GM12873 (cell line): ENCODE results near the gene IL5.

Experiments
- TF ChIP-seq, protein P1 (sequence below): IDR thresholded peaks from 2 replicates; pipeline ENCODE4 v1.5.1; 2012; ENCODE audit warnings: low read depth, mild to moderate bottlenecking, moderate library complexity, low read length, control low read depth; ENCODE audit not compliant: insufficient read depth; ENCODE audit errors: missing control alignments

The IL5 gene

DNA sequence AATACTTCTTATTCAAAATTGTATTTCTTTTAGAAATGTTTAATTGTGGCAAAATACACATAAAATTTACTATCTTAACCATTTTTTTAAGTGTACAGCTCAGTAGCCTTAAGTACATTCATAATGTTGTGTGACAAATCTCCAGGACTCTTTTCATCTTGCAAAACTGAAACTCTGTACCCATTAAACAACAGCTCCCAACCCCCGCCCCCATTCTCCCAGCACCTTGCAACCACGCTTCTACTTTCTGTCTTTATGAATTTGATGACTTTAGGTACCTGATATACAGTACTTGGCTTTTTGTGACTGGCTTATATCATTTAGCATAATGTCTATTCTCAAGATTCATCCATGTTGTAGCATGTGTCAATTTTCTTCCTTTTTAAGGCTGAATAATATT, 2.8 kb upstream of the IL5 start:
- TF ChIP-seq, protein P1, sequence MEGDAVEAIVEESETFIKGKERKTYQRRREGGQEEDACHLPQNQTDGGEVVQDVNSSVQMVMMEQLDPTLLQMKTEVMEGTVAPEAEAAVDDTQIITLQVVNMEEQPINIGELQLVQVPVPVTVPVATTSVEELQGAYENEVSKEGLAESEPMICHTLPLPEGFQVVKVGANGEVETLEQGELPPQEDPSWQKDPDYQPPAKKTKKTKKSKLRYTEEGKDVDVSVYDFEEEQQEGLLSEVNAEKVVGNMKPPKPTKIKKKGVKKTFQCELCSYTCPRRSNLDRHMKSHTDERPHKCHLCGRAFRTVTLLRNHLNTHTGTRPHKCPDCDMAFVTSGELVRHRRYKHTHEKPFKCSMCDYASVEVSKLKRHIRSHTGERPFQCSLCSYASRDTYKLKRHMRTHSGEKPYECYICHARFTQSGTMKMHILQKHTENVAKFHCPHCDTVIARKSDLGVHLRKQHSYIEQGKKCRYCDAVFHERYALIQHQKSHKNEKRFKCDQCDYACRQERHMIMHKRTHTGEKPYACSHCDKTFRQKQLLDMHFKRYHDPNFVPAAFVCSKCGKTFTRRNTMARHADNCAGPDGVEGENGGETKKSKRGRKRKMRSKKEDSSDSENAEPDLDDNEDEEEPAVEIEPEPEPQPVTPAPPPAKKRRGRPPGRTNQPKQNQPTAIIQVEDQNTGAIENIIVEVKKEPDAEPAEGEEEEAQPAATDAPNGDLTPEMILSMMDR, result no peak

DNA sequence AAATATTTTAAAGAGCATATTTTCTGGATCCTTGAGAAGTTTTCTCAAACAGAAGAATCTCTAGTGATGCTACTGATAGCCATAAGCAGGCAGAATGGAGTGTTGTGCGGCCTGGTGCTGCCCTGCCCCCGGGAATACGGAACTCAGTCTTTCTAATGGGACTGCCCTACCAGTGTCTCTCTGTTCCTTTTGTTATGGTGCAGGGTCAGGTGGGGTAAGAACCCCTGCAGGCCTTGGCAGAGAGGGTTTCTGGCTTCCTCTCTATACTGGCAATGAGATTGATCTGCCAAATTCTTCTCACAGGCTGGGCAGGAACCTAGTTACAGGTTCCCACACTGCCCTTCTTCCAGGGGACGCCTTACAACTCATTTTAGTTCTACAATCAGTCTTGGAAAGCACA, 2.6 kb downstream of the IL5 start:
- TF ChIP-seq, protein P1, result no peak

DNA sequence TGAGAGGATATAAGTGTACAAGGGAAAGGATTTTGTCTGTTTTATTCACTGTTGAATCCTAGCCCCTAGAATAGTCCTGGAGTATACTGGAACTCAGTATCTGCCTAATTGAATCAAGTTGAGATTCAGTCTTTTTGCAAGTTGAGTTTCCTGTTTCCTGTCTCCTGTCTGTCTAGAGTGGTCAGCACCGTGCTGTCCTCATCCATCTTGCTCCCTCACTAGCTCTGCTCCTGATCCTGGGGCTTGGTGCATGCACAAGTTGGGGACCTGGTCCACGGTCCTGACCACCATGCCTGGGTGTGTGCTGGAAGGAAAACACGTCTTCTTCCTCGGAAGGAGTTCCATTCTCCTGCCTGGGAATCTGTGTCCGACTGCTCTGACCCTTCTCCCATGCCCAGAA, 3.2 kb downstream of the IL5 start:
- TF ChIP-seq, protein P1, result no peak

DNA sequence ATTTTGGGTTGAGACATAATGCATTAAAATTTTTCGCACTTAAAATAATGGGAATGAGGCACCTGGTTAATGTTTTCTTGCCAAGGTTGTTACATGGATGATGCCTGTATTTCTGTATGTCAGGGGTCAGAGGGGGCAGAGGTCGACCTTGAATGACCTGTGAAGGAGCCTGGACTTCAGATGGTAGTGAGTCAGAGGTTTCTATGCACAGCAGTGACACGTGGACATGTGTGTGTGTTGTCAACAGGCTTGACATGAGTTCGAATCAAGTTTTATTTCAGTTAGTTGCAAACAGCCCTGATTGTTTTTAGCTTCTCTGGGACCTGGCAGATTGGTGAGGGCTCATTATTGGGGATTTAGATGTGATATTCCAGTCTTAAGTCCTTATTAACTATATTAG, 3.6 kb downstream of the IL5 start:
- TF ChIP-seq, protein P1, result no peak

DNA sequence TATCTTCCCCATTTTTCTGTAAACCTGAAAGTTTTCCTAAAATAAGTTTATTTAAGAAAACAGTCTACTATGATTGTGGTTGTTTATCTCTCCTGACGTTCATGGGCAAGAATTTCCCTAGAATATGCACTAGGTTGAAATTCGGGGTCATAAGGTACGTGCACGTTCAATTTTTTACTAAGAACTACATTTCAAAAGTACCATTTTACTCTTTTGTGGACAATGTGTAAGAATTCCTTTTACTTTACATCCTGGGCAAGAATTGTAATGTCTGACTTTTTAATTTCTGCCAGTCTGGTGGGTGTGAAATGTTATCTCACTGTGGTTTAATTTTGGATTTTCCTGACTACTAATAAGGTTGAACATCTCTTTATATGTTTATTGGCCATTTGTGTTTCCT, 12.4 kb downstream of the IL5 start:
- TF ChIP-seq, protein P1, result no peak

DNA sequence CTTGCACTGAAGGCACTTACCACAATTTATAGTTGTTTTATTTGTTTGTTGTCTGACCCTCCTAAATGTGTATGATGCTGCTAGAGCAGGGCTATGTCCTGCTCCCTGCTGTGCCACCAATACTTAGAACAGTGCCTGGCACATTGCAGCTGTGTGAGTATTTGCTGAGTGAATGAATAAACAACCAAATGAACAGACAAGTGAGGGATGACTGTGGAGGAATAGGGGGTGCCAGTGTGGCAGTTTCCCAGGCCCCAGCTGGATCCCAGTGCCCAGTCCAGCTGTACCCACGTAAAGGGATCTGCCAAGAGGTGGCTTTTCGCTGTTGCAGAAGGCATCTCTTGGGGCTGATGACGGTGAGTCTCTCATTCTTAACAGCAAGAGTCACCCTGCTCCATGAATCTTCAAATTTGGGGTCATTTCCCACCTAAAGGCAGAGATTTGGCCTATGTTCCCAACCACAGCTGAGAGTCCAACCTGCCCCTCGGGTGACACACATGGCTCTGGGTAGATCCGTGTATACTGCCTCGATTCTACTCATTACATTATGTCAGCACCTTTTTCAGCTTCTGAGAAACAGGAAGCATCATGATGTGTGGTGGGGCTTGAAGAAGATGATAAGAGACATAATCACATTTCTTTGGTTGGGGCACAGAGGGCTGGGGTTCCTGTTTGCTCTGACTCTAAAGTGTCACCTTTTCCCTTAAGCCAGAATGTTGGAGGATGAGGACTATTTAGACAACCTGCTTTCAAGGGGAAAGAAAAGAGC, 14.3 kb downstream of the IL5 start:
- TF ChIP-seq, protein P1, result no peak

DNA sequence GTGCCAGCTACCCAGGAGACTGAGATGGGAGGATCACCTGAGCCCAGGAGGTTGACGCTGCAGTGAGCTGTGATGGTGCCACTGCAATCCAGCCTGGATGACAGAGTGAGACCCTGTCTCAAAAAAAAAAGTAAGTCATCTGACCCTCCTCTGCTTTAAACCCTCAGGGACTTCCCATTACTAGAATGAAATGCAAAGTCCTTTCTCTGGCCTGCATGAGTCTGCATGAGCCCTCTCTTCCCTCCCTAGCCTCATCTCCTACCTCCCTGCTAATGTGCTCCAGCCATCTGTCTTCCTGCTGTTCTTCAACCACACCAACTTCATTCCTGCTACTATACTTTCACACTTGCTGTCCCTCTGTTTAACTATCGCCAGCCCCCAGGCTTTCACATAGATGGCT, 15.3 kb downstream of the IL5 start:
- TF ChIP-seq, protein P1, result no peak
